ENCODE data around the gene KIF6. TPM values are rescaled to one million over a fixed set of nuclear protein-coding genes. Genes with fewer than 3 reads are reported as not detected.

The KIF6 gene
- total RNA-seq, 1 donor from 2014 or later: 0.26 TPM

GRCh38 chr6:39666706-39667489 lies 58.3 kb downstream of the KIF6 start:
- DNase-seq (ENCODE audit: low spot score): no peak

- DNase-seq (ENCODE audit: low spot score): no peak
These were observed 59.3 kb downstream of the KIF6 start for GRCh38 chr6:39665861-39666260.

- DNase-seq (ENCODE audit: low spot score): no peak
These were observed 61.0 kb downstream of the KIF6 start for GRCh38 chr6:39664173-39664572.

GRCh38 chr6:39657355-39658135 lies 67.7 kb downstream of the KIF6 start:
- no peak for DNase-seq (ENCODE audit: low spot score)

- no peak for DNase-seq (ENCODE audit: low spot score)
These were observed 71.1 kb downstream of the KIF6 start for GRCh38 chr6:39654121-39654520.

- no peak for DNase-seq (ENCODE audit: low spot score)
These were observed 71.6 kb downstream of the KIF6 start for GRCh38 chr6:39653612-39654011.

- DNase-seq (ENCODE audit: low spot score): no peak
These were observed 75.2 kb downstream of the KIF6 start for GRCh38 chr6:39649996-39650395.

GRCh38 chr6:39646751-39647420 lies 78.3 kb downstream of the KIF6 start:
- DNase-seq (ENCODE audit: low spot score): no peak

GRCh38 chr6:39642270-39642669 lies 82.9 kb downstream of the KIF6 start:
- DNase-seq (ENCODE audit: low spot score): no peak

- DNase-seq (ENCODE audit: low spot score): no peak
These were observed 86.9 kb downstream of the KIF6 start for GRCh38 chr6:39638126-39638822.

GRCh38 chr6:39634646-39635341 lies 90.4 kb downstream of the KIF6 start:
- DNase-seq (ENCODE audit: low spot score): no peak

- no peak for DNase-seq (ENCODE audit: low spot score)
These were observed 100.0 kb downstream of the KIF6 start for GRCh38 chr6:39625209-39625608.

- no peak for DNase-seq (ENCODE audit: low spot score)
These were observed 101.5 kb downstream of the KIF6 start for GRCh38 chr6:39623750-39624149.

GRCh38 chr6:39617520-39617919 lies 107.7 kb downstream of the KIF6 start:
- DNase-seq (ENCODE audit: low spot score): no peak

- DNase-seq (ENCODE audit: low spot score): no peak
These were observed 108.2 kb downstream of the KIF6 start for GRCh38 chr6:39617026-39617425.

GRCh38 chr6:39615622-39616021 lies 109.6 kb downstream of the KIF6 start:
- no peak for DNase-seq (ENCODE audit: low spot score)

GRCh38 chr6:39614393-39614950 lies 110.7 kb downstream of the KIF6 start:
- no peak for DNase-seq (ENCODE audit: low spot score)

GRCh38 chr6:39610221-39610620 lies 115.0 kb downstream of the KIF6 start:
- DNase-seq (ENCODE audit: low spot score): no peak

- no peak for DNase-seq (ENCODE audit: low spot score)
These were observed 116.4 kb downstream of the KIF6 start for GRCh38 chr6:39608652-39609345.
